ENCODE measurements around the gene ZNF385B.

DNA sequence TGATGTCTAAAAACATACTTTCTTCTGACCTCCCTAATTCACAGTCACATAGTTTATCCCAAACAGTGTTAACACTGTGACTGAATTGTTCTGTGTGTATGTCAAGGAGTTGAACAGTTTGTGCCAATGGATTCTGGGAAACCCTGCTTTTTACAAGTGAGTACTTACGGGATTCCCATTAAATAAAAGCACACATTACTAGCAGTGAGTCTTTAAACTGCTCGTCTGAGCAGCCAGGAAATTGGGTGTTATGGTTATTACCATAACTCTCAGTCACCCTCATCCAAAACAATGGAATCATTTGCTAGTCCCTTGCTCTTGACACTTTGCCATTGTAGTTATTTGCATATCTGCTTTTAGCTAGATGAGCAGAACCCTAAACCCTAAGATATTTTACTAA, 209.1 kb downstream of the ZNF385B start:
- no peak for TF ChIP-seq GATA2 (IDR thresholded peaks at IDR 0.05; ENCODE audit: low read depth, low read length)
- no peak for TF ChIP-seq GATA3 (IDR thresholded peaks at IDR 0.05; ENCODE audit: low read depth, low read length)
